ENCODE data around the gene ITPK1.

Gene ITPK1

DNA sequence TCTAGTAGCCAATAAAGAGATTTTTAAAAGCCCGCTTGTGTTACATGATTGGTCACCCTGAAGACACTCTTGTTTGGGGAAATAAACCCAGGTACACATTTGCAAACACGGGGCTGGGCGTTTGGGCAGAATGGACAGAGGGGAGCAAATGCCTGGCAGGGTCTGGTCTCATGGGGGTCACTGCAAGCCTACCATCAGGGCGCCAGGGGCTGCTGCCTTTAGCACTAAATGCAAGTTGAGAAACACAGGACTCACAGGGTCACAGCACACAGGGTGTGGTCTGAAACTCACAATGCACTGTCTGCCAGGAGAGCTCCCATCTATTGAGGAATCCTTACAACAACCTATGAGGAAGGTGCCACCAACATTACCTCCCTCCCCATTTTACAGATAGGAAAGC, 130.2 kb downstream of the ITPK1 start:
- no peak for DNase-seq

DNA sequence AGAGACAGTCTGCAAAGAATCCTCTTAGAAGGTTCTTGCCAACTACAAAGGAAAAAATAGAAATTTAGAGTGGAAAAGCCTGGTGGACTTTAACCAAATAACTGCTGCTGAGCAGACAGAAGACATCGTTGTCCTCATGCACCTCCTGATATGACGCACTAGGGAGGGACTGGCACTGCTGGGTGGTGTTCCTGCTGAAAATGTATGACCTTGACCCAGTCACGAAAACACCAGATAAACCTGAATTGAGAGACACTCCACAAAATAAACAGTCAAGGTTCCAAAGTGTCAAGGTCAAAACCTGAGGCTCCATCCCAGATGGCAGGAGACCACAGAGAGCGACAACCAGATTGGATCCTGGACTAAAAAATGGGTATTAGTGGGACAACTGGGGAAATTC, 130.8 kb downstream of the ITPK1 start:
- no peak for DNase-seq

DNA sequence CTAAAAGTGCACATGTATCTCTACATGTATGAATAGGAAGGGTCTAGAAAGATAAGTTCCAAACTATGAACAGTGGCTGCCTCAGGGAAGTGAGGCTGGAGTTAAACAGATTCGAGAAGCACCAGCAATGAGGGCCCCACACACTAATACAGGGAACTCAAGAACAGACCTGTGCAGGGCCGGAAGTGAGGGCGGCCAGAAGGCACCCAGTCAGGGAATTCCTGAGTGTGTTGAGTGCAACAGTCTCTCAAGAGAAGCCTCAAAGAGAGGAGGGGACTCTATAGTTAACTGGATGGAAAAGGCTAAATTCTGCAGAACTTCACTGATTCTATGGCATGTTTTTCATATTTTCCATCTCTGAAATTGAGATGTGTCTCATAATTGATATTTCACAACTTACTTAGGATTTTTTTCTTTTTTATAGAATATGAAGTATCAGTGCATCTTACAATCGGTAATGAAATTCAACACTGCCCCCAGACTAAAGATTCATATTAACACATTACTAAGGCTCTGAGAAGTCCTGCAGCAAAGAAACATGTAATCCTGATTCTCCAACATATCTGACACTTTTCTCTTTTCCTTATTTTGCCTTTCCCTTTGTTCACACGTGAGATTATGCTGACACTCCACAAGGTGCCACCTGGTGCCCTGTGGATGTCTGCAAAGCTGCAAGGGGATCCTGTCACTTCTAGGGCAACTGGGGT, 131.5 kb downstream of the ITPK1 start:
- no peak for DNase-seq

DNA sequence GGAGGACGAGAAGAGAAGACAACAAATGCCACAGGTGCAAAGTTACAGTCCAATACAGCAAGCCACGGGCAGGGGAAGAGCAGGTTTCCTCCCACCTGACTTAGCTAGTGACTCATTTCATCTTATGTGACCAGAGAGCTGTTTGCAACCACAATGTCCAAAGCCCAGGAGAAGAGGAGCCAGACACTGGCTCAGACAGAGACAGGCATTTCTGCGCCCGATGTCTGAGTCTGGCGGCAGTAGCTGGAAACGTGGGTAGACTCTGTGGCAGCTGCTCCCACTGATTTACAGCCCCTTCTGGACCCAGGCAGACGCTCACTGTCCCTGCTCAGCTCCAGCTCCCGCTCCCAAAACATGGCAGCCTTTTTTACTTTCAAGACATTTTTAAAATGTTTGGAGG, 132.8 kb downstream of the ITPK1 start:
- no peak for DNase-seq

DNA sequence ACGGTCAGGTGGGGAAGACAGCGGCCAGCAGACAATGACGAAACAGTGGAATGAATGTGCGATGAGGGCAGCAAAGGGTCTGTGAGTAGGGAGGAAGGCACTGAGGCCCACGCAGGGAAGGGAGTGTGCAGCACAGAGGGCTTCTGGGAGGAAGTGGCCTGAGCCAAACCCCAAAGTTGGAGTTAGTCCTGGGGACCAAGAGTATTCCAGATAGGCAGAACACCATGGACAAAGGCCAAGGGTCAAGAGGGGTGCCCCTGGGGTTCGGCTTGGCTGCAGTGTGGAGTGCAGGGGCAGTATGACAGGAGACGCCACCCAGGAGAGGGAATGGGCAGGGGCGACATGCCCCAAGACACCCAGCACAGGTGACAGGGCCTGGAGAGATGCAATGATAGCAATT, 134.0 kb downstream of the ITPK1 start:
- DNase-seq = no peak

DNA sequence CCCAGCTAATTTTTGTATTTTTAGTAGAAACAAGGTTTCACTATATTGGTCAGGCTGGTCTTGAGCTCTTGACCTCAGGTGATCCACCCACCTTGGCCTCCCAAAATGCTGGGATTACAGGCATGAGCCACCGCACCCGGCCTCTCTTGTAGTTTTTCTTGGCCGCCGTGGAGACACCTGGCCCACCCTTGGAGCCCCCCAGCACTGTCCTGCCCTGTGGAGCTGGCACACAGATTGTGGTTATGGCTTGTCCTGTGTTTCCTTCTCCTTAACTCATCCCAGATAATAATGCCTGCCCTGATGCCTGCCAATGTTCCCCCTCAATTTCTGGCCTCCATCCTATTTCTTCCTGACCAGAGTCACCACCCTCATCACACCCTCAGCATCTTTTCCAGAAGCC, 134.9 kb downstream of the ITPK1 start:
- DNase-seq = no peak

DNA sequence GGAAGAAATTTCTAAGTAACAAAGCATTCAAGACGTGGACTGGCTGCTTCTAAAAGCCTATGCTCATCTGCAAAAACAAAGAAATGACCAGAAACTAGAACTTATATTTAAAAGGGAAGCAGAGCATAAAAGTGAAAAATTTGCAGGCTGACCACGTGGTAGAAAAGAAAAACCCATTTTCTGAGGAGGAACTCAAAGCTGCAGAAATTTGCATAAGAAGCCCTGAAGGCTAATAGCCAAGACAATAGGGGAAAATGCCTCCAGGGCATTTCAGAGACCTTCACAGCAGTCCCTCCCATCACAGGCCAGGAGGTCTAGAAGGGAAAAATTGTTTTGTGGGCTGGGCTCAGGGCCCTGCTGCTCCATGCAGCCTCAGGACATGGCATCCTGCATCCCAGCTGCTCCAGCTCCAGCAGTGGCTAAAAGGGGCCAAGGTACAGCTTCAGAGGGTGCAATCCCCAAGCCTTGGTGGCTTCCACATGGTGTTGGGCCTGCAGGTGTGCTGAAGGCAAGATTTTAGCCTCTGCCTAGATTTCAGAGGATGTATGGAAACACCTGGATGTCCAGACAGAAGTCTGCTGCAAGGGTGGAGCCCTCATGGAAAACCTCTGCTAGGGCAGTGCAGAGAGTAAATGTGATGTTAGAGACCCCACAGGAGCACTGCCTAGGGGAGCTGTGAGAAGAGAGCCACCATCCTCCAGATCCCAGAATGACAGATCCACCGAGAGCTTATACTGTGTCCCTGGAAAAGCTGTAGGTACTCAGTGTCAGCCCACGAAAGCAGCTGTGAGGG, 137.3 kb downstream of the ITPK1 start:
- no peak for DNase-seq

DNA sequence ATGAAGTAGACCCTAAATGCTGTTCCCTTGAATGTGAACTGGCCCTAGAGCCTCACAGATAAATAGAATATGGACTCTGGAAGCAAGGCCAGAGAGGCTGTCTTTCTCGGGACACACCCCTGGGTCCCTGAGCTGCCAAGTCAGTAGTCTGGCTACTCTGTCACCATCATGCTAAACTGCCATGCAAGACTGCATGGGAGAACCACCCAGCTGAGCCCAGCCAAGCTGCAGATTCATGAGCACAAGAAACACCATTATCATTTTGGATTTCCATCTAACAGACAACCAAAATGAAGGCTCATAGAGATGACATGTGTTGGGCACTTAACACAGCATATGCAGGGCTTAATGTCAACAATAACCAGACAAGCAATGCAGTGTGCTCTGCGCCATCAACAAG, 139.5 kb downstream of the ITPK1 start:
- DNase-seq = no peak

DNA sequence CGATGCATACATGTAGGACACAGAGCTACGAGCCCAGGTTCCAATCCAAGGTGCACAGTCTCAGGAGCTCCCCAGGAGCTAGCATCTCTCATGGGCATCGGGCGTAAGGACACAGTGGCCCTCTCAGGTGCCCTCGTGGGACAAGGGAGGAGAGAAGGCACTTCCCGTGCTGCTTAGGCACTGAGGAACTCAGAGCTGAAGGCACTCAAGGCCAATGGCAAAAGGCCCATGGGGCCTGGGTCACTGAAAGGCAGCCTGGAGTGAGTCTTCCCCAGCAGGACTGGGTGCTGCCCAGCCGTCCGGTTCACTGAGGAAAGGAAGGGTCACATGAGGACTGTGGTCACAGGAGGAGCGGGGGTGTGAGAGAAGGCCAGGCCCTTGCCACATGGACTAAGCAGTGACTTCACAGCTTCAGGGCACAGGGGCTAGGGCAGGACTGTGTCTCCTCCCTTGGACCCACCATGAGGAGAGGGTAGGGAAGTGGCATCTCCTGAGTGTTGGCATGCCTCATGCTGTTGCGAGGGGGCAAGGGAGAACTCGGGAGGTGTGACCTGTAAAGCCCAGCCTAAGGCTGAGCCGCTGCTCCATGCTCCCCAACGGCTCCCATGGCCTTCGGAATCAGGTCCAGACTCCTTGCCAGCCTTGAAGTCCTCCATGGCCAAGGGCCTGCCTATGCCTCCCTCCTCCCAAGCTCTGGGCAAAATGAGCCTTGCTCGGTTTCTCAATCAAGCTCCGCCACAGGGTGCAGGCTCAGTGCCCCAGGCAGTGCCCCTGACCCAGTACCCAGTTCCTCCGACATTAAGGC, 141.0 kb downstream of the ITPK1 start:
- no peak for DNase-seq

DNA sequence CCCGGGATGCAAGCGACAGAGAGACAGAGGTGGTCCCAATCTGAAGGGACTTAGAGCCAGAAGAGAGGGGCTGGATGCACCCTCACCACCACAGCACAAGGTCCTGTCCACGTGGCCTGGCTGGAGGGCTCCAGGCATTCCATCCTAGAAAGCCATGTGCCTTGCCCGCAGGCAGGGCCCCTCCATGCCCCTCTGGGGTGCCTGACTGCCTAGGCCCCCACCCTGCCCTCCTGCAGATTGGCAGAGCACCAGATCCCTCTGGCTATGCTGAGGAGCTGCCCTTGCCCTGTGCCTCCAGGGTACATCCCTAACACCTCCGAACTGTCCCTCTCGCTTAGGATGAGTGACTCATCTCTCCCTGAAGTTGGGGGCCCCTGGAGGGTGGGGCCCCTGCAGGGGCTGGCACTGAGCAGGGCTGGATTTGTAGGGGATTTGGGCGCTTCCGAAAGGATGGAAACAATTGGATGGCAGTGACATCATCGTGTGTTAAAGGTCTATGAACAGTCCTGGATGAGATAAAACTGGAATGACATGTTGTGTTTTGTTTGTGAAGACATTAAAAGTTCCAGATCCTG, 141.8 kb downstream of the ITPK1 start:
- DNase-seq = no peak

DNA sequence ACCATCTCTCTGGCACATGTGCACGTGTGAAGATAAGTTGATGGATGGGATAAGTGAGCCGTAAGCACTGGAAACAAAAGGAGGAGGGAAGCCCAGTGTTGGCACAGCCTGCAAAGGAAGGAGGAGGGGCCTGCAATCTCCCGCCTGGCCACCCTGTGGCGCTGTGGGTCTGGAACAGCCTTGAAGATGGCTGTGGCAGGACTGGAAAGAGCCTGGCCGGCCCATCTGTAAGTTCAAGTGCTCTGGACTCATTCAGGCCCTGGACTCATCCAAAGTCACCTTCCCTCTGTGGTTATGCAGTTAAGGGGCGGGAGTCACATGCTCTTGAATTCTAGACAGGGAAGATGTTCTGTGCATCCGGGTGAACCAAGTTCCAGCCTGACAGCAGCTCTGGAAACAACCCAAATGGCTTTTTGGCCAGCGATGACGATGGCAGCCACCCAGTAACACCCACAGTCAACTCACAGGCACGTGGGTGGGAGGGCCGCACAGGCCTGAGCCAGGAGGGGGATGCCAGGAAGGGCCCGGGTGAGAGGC, 142.4 kb downstream of the ITPK1 start:
- no peak for DNase-seq

DNA sequence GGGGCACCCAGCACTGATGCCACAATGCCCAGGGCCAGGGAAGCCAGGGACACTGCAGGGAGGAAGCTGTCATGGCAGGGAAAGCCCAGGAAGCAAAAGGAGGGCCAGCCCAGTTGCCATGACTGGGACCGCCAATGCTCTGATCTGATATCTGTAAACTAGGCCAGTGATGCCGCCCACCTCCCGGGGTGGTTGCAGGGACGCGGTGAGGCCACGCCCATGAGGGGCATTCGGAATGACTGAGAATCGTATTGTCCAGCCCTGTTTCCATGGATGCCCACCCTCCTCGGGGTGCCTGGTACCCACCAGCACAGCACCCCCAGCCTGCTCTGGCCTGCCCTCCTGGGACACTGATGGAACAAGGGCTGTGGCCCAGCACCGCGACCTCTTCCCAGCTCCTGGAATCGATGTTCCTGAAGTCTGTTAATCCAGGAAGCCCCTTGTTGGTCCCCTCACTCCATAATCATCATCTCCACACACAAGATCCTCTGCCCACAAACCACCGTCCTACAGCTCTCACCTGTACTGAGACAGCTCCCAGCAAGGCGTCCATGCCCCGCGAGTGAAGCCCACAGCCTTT, 144.0 kb downstream of the ITPK1 start:
- no peak for DNase-seq

DNA sequence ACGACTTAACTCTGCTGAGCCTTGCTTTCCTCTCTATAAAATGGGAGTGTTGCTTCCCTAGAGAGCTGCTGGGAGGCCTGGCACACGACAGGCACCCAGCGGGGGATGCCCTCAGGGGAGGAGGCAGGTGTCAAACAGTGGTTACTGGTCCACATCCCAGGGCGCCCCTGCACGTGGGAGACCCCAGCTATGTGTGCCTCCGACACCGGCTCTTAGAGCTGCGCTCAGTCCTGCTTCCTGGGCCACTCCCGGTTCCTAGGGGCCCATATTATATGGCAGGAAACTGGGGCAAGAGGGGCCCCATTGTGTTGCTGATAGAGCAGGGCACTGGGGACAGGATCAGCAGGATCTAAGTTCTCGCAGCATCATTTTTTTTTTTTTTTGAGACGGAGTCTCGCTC, 145.5 kb downstream of the ITPK1 start:
- DNase-seq = no peak

DNA sequence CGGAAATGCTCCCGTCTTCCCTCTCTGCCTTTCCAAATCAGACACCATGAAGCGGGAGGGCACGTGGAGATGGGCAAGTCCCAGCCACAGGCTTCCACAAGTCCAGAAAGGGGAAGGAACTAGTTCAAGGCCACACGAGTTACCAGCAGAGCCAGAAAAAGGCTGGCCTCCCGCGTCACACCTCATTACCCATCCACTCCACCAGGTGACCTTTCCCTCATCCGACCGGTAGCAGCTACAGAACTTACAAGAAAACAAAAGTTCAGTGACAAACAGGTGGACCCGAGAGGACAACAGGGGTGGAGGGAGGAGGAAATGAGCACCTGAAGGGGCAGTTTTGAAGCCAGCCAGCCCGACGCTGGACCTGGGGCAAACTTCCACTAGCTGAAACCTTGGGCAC, 145.9 kb downstream of the ITPK1 start:
- DNase-seq = no peak

DNA sequence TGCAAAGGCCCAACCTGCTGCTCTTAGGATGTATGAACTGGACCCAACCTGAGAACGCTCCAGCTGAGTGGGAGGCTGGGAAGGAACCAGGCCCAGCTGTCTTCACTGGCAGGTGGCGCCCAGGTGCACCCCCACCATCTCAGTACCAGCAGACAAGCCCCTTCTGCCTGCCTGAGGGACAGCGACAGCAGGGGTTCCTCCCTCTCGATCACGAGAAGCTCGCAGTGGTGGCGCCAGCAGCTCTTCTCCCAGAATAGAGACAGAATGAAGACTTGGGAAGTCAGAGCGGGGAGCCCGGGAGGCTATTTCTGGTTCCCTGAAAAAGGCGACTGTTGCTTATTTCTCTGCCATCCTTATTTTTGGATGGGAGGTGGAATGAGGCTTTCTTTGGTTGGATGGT, 146.3 kb downstream of the ITPK1 start:
- DNase-seq = no peak

DNA sequence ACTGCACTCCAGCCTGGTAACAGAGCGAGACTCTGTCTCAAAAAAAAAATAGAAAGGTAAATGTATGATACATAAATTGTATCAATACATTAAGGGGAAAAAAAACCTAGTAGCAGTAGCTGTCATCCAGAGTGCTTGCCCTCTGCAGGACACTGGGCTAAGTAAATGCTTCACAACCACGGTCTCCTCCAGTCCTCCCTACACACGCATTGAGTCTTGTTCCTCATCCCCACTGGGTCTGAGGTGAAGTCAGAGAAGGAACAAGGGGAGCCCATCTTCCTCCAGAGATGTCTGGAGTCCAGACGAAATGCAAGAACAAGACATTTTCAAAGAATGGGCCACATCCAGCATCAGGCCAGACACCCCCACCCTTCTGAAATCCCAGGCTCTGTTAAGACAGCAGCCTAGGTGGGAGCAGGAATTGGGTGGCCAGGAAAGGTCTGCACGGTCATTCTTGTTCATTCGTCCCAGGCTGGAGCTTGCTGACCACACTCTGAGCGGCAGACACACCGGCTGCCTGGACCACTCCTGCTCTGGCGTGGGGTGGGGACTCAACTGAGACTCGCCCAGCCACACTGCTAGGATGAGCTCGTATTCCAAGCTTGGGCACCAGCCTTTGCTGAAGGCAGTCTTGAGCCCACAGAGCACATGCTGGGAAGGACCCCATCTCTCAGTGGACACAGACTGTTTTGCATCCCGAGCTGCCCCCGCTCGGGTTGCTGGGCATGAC, 147.3 kb downstream of the ITPK1 start:
- DNase-seq = no peak

DNA sequence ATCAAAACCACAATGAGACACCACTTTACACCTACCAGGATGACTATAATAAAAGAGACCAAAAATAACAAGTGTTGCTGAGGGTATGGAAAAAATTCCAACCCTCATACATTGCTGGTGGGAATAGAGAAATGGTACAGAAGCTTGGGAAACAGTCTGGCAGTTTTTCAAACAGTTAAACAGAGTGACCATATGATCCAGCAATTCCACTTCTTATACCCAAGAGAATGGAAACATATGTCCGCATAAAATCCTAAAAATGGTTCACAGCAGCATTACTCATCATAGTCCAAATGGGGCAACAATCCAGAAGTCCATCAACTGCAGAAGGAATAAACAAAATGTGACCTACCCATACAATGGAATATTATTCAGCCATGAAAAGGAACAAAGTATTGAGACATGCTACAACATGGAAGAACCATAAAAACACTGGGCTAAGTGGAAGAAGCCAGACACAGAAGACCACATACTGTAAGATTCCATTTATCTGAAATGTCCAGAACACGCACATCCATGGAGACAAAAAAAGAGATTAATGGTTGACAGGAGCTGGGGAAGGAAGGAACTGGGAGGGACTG, 148.3 kb downstream of the ITPK1 start:
- DNase-seq = no peak

DNA sequence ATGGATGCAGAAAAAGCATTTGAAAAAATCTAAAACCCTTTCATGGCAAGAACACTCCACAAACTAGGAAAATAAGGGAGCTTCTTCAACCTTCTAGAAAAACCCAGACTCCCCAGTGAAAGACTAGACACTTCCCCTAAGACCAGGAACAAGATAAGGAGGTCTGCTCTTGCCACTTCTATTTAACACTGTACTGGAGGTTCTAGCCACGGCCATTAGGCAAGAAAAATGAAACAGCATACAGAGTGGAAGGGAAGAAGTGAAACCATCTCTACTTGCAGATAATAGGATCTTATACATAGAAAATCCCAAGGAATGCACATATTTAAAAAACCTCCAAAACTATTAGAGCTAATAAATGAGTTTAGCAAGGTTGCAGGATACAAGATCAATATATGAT, 150.4 kb downstream of the ITPK1 start:
- no peak for DNase-seq

DNA sequence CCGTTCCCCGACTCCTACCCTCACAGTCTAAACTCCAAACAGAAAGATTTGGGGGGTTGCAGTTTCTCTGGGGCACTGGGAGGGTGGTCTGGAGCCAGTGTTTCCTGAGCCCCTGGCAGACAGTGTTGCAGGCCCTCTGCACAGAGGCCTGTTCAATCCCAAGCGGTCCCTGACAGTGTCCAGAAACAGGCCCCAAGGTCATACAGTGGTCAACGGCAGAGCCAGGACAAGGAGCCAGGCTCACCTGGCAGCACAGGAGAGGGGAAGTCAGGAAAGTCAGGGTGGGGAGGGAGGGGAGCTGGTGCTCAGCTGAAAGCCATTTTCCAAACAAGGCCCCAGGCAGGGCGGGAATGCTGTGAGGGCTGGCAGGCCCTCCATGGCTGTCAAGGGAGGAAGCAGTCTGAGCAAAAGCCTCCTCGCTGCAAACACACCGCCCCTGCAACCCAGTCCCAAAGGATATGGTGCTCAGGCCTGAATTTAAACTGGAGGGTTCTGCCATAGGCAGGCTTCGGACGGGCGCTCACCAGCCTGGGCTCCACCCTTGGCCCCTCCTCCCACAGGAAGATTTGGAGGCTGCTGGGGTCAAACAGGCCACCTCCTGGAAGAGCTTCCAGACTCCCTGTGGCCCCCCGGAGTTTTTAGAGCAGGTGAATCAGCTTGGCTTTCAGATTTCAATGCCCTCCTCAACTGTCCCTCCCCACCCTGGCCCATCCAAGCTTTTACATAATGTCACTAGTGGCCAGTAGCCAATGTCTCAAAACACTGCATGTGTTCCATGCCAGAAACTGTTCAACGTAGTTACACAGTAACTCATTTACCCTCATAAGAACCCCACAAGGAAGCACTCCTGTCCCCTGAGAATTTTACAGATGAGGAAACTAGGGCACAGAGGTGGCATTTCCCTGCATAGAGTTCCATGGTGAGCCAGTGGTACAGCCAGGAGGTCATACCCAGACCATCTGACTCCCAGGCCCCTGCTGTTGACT, 151.3 kb downstream of the ITPK1 start:
- DNase-seq = no peak
